A549 (cell line): ENCODE measurements around the gene ZNF486.

Experiments
- BCL3 ChIP-seq: fragments of >200 bp; sonication (Bioruptor Twin); formaldehyde crosslinking; IDR thresholded peaks from 3 replicates; pipeline ENCODE4 v1.6.1; 2016
- CTCF ChIP-seq: fragments of >200 bp; sonication (Bioruptor Twin); formaldehyde crosslinking; IDR thresholded peaks from 3 replicates; pipeline ENCODE4 v1.5.1; 2016
- ELK1 ChIP-seq: fragments of 150-350 bp; IDR thresholded peaks from 2 replicates; pipeline ENCODE4 v1.6.1; 2014; ENCODE audit warnings: low read depth, mild to moderate bottlenecking, low read length
- EP300 ChIP-seq, 2 experiments: fragments of >200 bp; sonication (Bioruptor Twin); formaldehyde crosslinking; IDR thresholded peaks; 2 replicates in 1 of 2; 3 replicates in 1 of 2; pipeline ENCODE4 v1.6.1; 2016 to 2017
- MAX ChIP-seq: IDR thresholded peaks from 2 replicates; pipeline ENCODE4 v1.6.1; 2012
- MYC ChIP-seq: IDR thresholded peaks from 2 replicates; pipeline ENCODE4 v1.6.1; 2012; ENCODE audit warnings: mild to moderate bottlenecking, inconsistent platforms, low read length, improper control_type of control experiment, borderline replicate concordance
- POLR2A ChIP-seq: IDR thresholded peaks from 2 replicates; pipeline ENCODE4 v1.6.1; 2012; ENCODE audit warnings: mild to moderate bottlenecking, low read length
- POLR2AphosphoS2 ChIP-seq: conservative IDR thresholded peaks from 2 replicates; pipeline ENCODE4 v1.6.1; 2012; ENCODE audit warnings: low read length, improper control_type of control experiment, inconsistent platforms
- RAD21 ChIP-seq, 2 experiments: fragments of >200 bp in 1 of 2; sonication (Bioruptor Twin) in 1 of 2; formaldehyde crosslinking in 1 of 2; IDR thresholded peaks in 1 of 2; conservative IDR thresholded peaks in 1 of 2; 2 replicates in 1 of 2; 3 replicates in 1 of 2; pipeline ENCODE4 v1.6.1; 2012 to 2018; ENCODE audit warnings: inconsistent platforms in 1 of 2
- REST ChIP-seq: fragments of 200-600 bp; sonication (generic); IDR thresholded peaks from 2 replicates; pipeline ENCODE4 v1.6.1; 2016; ENCODE audit warnings: antibody characterized with exemption, mild to moderate bottlenecking, moderate library complexity
- SMC3 ChIP-seq: fragments of >200 bp; sonication (Bioruptor Twin); formaldehyde crosslinking; IDR thresholded peaks from 3 replicates; pipeline ENCODE4 v1.6.1; 2018; ENCODE audit warnings: inconsistent platforms
- ZSCAN20 ChIP-seq: fragments of 250-450 bp; sonication (Bioruptor Pico); IDR thresholded peaks from 2 replicates; pipeline ENCODE4 v1.8.0; 2022; ENCODE audit warnings: mild to moderate bottlenecking, moderate library complexity

- TF ChIP-seq CTCF (no peak), SMC3 (no peak), POLR2A (no peak), MAX (no peak), POLR2AphosphoS2 (no peak), REST (no peak), ELK1 (no peak), BCL3 (no peak), RAD21 (conservative IDR thresholded peaks at IDR 0.05 in 1 of 2, IDR thresholded peaks at IDR 0.05 in 1 of 2) (no peak), EP300 (IDR thresholded peaks at IDR 0.05) (no peak), ZSCAN20 (CRISPR knock-in tag) (no peak), MYC (no peak)
These were observed 66.1 kb downstream of the ZNF486 start for GRCh38 chr19:20233105-20233504.
